Type B pancreatic cell (in vitro differentiated cells): ENCODE measurements around the gene CPED1. TPM values are rescaled to one million over a fixed set of nuclear protein-coding genes. Genes with fewer than 3 reads are reported as not detected.
"Not testable (repeated sequence)": the region's sequence is repeated elsewhere in the genome, so short reads cannot be mapped to it uniquely, and the experiment has no call there.

Source experiments
- DNase-seq: peaks from one replicate; pipeline ENCODE4 v3.0.0; 2021; ENCODE audit warnings: mixed read lengths; ENCODE audit not compliant: unreplicated experiment; ENCODE audit errors: extremely low spot score
- H3K27ac Mint-ChIP-seq: 2 replicates; pipeline ENCODE4 v1.8.0; 2021; ENCODE audit warnings: mild to moderate bottlenecking, mixed read lengths
- H3K27me3 Mint-ChIP-seq: 2 replicates; pipeline ENCODE4 v1.8.0; 2021; ENCODE audit warnings: mixed read lengths
- H3K36me3 Mint-ChIP-seq: 2 replicates; pipeline ENCODE4 v1.8.0; 2021; ENCODE audit warnings: mixed read lengths
- H3K4me1 Mint-ChIP-seq: one replicate; pipeline ENCODE4 v1.8.0; 2021; ENCODE audit warnings: mixed read lengths; ENCODE audit not compliant: unreplicated experiment
- H3K4me3 Mint-ChIP-seq: 2 replicates; pipeline ENCODE4 v1.8.0; 2021; ENCODE audit warnings: mild to moderate bottlenecking, mixed read lengths
- H3K9me3 Mint-ChIP-seq: 2 replicates; pipeline ENCODE4 v1.8.0; 2021; ENCODE audit warnings: mixed read lengths
- CTCF ChIP-seq: fragments of 200-600 bp; sonication (generic); conservative IDR thresholded peaks from 2 replicates; pipeline ENCODE4 v1.5.0; 2021; ENCODE audit warnings: antibody characterized with exemption, mild to moderate bottlenecking
- total RNA-seq: library from RNA; stranded (reverse); gene quantifications from 2 replicates; pipeline ENCODE4 v1.2.1, GENCODE V29; 2021; ENCODE audit warnings: low replicate concordance

Gene CPED1
- total RNA-seq, 1 donor from 2014 or later, result 45.4 TPM

- H3K27me3 Mint-ChIP-seq, result peaks cover 3% of the 10 kb centered on the region
Measured at GRCh38 chr7:121054925-121055324, 66.4 kb downstream of the CPED1 start.

DNA sequence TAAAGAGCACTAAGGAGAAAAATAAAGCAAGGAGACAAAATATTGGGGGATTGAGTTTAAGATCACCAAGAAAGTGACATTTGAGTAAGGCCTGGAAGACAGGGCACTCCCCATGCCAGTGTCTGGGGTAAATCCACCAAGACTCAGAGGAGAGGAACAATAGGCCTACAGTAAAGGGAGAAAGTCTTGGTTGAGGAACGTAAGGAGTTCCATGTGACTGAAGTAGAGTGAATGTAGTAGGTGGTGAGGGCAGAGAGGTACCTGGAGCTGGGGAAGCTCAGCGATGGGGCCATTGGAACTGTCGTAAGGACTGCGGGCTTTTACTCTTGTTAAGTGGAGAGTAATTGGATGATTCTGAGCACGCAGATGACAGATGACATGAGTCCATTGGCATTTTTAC, 69.4 kb downstream of the CPED1 start:
- Mint-ChIP-seq H3K9me3 (no peaks in the 10 kb centered on the region), H3K4me3 (no peak overlapping the region), H3K4me1 (no peaks in the 10 kb centered on the region), H3K27me3 (peaks cover 3% of the 10 kb centered on the region), H3K27ac (no peak overlapping the region), H3K36me3 (no peaks in the 10 kb centered on the region)
- TF ChIP-seq CTCF, result no peak
- no peak for DNase-seq

More at GRCh38 chr7:121054925-121055324, 66.4 kb downstream of the CPED1 start:
- Mint-ChIP-seq H3K27ac (no peak overlapping the region), H3K4me3 (no peak overlapping the region), H3K9me3 (no peaks in the 10 kb centered on the region), H3K36me3 (peaks cover 3% of the 10 kb centered on the region), H3K4me1 (no peaks in the 10 kb centered on the region)
- no peak for TF ChIP-seq CTCF
- DNase-seq, result no peak

DNA sequence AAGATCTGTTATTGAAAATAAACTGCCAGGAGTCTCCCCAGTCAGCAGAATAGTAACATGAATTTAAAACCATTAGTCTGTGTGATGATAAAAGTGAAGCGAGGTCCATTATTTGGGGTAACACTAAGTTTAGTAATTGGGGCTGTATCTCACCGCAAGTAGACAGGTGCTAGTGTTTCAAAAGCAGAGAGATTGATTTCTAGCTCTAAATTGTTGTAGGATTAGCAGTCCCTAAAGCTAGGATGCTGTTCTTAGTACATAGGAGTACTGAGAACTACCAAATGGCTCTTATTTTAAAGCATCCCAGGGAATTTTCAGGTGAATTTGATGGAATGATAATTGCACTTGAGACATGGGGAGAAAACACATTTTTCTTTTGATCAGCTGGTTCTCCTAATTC, 70.5 kb downstream of the CPED1 start:
- H3K9me3 Mint-ChIP-seq, result no peaks in the 10 kb centered on the region
- H3K27me3 Mint-ChIP-seq, result peaks cover 3% of the 10 kb centered on the region
- H3K36me3 Mint-ChIP-seq, result no peaks in the 10 kb centered on the region
- no peak for TF ChIP-seq CTCF
- H3K4me1 Mint-ChIP-seq, result no peaks in the 10 kb centered on the region
- H3K4me3 Mint-ChIP-seq, result no peak overlapping the region
- no peak for DNase-seq
- no peak overlapping the region for H3K27ac Mint-ChIP-seq

DNA sequence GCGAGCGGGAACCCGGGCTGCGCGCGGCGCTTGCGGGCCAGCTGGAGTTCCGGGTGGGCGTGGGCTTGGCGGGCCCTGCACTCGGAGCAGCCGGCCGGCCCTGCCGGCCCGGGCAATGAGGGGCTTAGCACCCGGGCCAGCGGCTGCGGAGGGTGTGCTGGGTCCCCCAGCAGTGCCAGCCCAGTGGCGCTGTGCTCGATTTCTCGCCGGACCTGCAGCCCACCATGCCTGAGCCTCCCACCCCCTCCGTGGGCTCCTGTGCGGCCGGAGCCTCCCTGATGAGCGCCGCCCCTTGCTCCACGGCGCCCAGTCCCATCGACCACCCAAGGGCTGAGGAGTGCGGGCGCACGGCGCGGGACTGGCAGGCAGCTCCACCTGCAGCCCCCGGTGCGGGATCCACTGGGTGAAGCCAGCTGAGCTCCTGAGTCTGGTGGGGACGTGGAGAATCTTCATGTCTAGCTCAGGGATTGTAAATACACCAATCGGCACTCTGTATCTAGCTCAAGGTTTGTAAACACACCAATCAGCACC, 71.5 kb downstream of the CPED1 start:
- not testable (repeated sequence) for H3K27ac Mint-ChIP-seq, H3K9me3 Mint-ChIP-seq, H3K27me3 Mint-ChIP-seq, H3K4me1 Mint-ChIP-seq, H3K4me3 Mint-ChIP-seq, DNase-seq, H3K36me3 Mint-ChIP-seq

GRCh38 chr7:121061677-121062582, 73.4 kb downstream of the CPED1 start:
- DNase-seq, result no peak
- no peaks in the 10 kb centered on the region for H3K9me3 Mint-ChIP-seq
- no peak overlapping the region for H3K27ac Mint-ChIP-seq
- peaks cover 3% of the 10 kb centered on the region for H3K27me3 Mint-ChIP-seq
- no peak for TF ChIP-seq CTCF
- peaks cover 3% of the 10 kb centered on the region for H3K36me3 Mint-ChIP-seq
- no peak overlapping the region for H3K4me3 Mint-ChIP-seq
- no peaks in the 10 kb centered on the region for H3K4me1 Mint-ChIP-seq

DNA sequence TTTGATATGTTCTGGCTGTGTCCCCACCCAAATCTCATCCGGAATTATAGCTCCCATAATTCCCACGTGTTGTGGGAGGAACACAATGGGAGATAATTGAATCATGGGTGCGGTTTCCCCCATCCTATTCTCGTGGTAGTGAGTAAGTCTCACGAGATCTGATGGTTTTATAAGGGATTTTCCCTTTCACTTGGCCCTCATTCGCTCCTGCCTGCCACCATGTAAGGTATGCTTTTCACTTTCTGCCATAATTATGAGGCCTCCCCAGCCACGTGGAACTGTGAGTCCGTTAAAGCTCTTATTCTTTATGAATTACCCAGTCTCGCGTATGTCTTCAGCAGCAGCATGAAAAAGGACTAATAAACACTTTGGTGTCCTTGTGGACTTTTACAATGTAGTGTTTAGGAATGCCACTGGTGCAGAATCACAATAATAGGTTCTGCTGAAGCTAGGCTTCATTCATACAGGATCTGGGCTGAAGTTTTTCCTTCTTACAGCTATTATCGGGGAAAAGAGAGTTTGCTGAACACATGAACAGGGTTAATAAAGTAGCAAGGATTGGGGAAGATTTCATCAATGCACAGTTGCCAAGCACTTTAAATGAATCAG, 74.3 kb downstream of the CPED1 start:
- Mint-ChIP-seq H3K36me3 (peaks cover 3% of the 10 kb centered on the region), H3K27me3 (peaks cover 3% of the 10 kb centered on the region), H3K4me3 (no peak overlapping the region), H3K9me3 (no peaks in the 10 kb centered on the region), H3K4me1 (no peaks in the 10 kb centered on the region), H3K27ac (no peak overlapping the region)
- TF ChIP-seq CTCF, result no peak
- DNase-seq, result no peak

GRCh38 chr7:121067717-121068116, 79.2 kb downstream of the CPED1 start:
- not testable (repeated sequence) for DNase-seq, H3K27me3 Mint-ChIP-seq

More at GRCh38 chr7:121067717-121068116, 79.2 kb downstream of the CPED1 start:
- not testable (repeated sequence) for H3K4me3 Mint-ChIP-seq, H3K4me1 Mint-ChIP-seq, H3K27ac Mint-ChIP-seq, H3K36me3 Mint-ChIP-seq, H3K9me3 Mint-ChIP-seq
